Lower leg skin (tissue), 3 donors: Measurements from ENCODE around the gene ZBTB16.

Source experiments
- CTCF ChIP-seq, 3 donors: fragments of 450-650 bp; IDR thresholded peaks; one replicate each; pipeline ENCODE4 v1.5.1; 2016; ENCODE audit warnings: antibody characterized with exemption in 3 of 3, mild to moderate bottlenecking in 3 of 3, moderate library complexity in 2 of 3
- POLR2A ChIP-seq, 2 donors: fragments of 450-650 bp; IDR thresholded peaks; one replicate each; pipeline ENCODE4 v1.6.1; 2016 to 2017; ENCODE audit warnings: antibody characterized with exemption in 2 of 2, mild to moderate bottlenecking in 1 of 2, moderate library complexity in 1 of 2

- no peak for TF ChIP-seq CTCF (IDR thresholded peaks at IDR 0.05)
- no peak for TF ChIP-seq POLR2A (IDR thresholded peaks at IDR 0.05)
Measured at GRCh38 chr11:114290503-114291235, 231.2 kb downstream of the ZBTB16 start.
